Neural crest cell (in vitro differentiated cells): ENCODE data around the gene KDM2A. TPM values are rescaled to one million over a fixed set of nuclear protein-coding genes. Genes with fewer than 3 reads are reported as not detected.

Source experiments
- DNase-seq: peaks from one replicate; pipeline ENCODE4 v3.0.0; 2021; ENCODE audit warnings: low read depth, mixed read lengths, low spot score
- H3K27ac Mint-ChIP-seq: one replicate; pipeline ENCODE4 v1.8.0; 2021; ENCODE audit warnings: mild to moderate bottlenecking, mixed read lengths; ENCODE audit not compliant: unreplicated experiment
- H3K27me3 Mint-ChIP-seq: 2 replicates; pipeline ENCODE4 v1.8.0; 2021; ENCODE audit warnings: low read depth, mild to moderate bottlenecking, mixed read lengths
- H3K36me3 Mint-ChIP-seq: 2 replicates; pipeline ENCODE4 v1.8.0; 2021; ENCODE audit warnings: low read depth, mild to moderate bottlenecking, mixed read lengths
- H3K4me1 Mint-ChIP-seq: 2 replicates; pipeline ENCODE4 v1.8.0; 2021; ENCODE audit warnings: mixed read lengths
- H3K4me3 Mint-ChIP-seq: one replicate; pipeline ENCODE4 v1.8.0; 2021; ENCODE audit warnings: mild to moderate bottlenecking, mixed read lengths
- H3K9me3 Mint-ChIP-seq: 2 replicates; pipeline ENCODE4 v1.8.0; 2021; ENCODE audit warnings: mixed read lengths
- CTCF ChIP-seq: fragments of 200-600 bp; sonication (generic); conservative IDR thresholded peaks from 2 replicates; pipeline ENCODE4 v1.5.0; 2021; ENCODE audit warnings: antibody characterized with exemption, mild to moderate bottlenecking
- total RNA-seq: library from RNA; stranded (reverse); gene quantifications from 2 replicates; pipeline ENCODE4 v1.2.1, GENCODE V29; 2021

The KDM2A gene
- total RNA-seq, 1 donor from 2014 or later, result 67.4 TPM

DNA sequence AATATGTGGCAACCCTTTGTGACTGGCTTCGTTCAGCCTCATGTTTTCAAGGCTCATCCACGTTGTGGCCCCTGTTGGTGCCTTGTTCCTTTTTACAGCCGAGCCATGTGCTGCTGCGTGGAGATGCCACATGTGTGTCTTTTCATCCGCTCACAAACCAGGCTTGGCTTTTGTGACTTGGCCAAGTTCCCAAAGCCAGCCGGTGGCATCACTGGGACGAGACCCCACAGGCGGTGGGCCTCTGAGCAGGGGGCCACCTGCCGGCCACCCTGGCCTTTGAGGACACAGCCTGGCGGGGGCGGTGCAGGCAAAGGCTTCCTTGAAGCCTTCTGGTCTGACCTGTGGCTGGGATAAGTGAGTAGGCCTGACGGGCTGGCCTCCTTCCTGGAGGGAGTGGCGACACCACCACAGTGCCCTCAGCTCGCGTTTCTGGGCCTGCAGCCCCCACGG, 157.7 kb downstream of the KDM2A start:
- Mint-ChIP-seq H3K9me3 (no peaks in the 10 kb centered on the region), H3K27me3 (no peaks in the 10 kb centered on the region), H3K36me3 (no peaks in the 10 kb centered on the region), H3K27ac (peak overlapping the region; percentile 32), H3K4me1 (peaks cover 15% of the 10 kb centered on the region), H3K4me3 (no peak overlapping the region)
- TF ChIP-seq CTCF, result no peak
- DNase-seq, result no peak

- Mint-ChIP-seq H3K4me3 (no peak overlapping the region), H3K4me1 (peaks cover 15% of the 10 kb centered on the region), H3K36me3 (no peaks in the 10 kb centered on the region), H3K9me3 (no peaks in the 10 kb centered on the region), H3K27ac (peak overlapping the region; percentile 75), H3K27me3 (no peaks in the 10 kb centered on the region)
- TF ChIP-seq CTCF, result no peak
- DNase-seq, result no peak
Observed at GRCh38 chr11:67277231-67277961, 158.3 kb downstream of the KDM2A start.

GRCh38 chr11:67278135-67278938, 159.3 kb downstream of the KDM2A start:
- no peak for TF ChIP-seq CTCF
- no peaks in the 10 kb centered on the region for H3K27me3 Mint-ChIP-seq
- H3K27ac Mint-ChIP-seq, result peak overlapping the region; percentile 75
- no peaks in the 10 kb centered on the region for H3K36me3 Mint-ChIP-seq
- no peaks in the 10 kb centered on the region for H3K9me3 Mint-ChIP-seq
- peaks cover 15% of the 10 kb centered on the region for H3K4me1 Mint-ChIP-seq
- DNase-seq, result no peak
- no peak overlapping the region for H3K4me3 Mint-ChIP-seq

GRCh38 chr11:67278939-67279588, 160.0 kb downstream of the KDM2A start:
- Mint-ChIP-seq H3K4me1 (peaks cover 15% of the 10 kb centered on the region), H3K36me3 (no peaks in the 10 kb centered on the region), H3K4me3 (peak overlapping the region; percentile 23), H3K27me3 (no peaks in the 10 kb centered on the region), H3K27ac (no peak overlapping the region), H3K9me3 (no peaks in the 10 kb centered on the region)
- TF ChIP-seq CTCF, result no peak
- DNase-seq, result no peak

- no peak for DNase-seq
- Mint-ChIP-seq H3K4me3 (peak overlapping the region; percentile 34), H3K4me1 (peaks cover 15% of the 10 kb centered on the region), H3K27ac (no peak overlapping the region), H3K9me3 (no peaks in the 10 kb centered on the region), H3K27me3 (no peaks in the 10 kb centered on the region), H3K36me3 (no peaks in the 10 kb centered on the region)
- no peak for TF ChIP-seq CTCF
Observed at GRCh38 chr11:67279589-67280340, 160.7 kb downstream of the KDM2A start.
